Stimulated activated memory B cell treated with anti-CD40 and anti-IgM and Interleukin-4, amounts not matched to agents 10 μg/mL and 1 μg/mL and 100 μg/mL, for 72 hours (primary cell): ENCODE results near the gene PCBP3.
A peak's percentile ranks its signal among the peaks of the same experiment; 100 is the strongest.
"Not testable (repeated sequence)": the region's sequence is repeated elsewhere in the genome, so short reads cannot be mapped to it uniquely, and the experiment has no call there.

ENCODE experiments used
- ATAC-seq: fragments of 150-1000 bp; cut with Tn5 transposase; 2 replicates; pipeline ENCODE4 v1.10.0; 2021
- H3K27ac Mint-ChIP-seq: one replicate; pipeline ENCODE4 v1.8.0; 2022; ENCODE audit warnings: mild to moderate bottlenecking, mixed read lengths
- H3K27me3 Mint-ChIP-seq: one replicate; pipeline ENCODE4 v1.8.0; 2022; ENCODE audit warnings: mixed read lengths
- H3K36me3 Mint-ChIP-seq: one replicate; pipeline ENCODE4 v1.8.0; 2022; ENCODE audit warnings: mixed read lengths
- H3K4me1 Mint-ChIP-seq: one replicate; pipeline ENCODE4 v1.8.0; 2022; ENCODE audit warnings: mixed read lengths
- H3K4me3 Mint-ChIP-seq: one replicate; pipeline ENCODE4 v1.8.0; 2022; ENCODE audit warnings: mild to moderate bottlenecking, moderate library complexity, mixed read lengths
- H3K9me3 Mint-ChIP-seq: one replicate; pipeline ENCODE4 v1.8.0; 2022; ENCODE audit warnings: mixed read lengths

PCBP3 gene

DNA sequence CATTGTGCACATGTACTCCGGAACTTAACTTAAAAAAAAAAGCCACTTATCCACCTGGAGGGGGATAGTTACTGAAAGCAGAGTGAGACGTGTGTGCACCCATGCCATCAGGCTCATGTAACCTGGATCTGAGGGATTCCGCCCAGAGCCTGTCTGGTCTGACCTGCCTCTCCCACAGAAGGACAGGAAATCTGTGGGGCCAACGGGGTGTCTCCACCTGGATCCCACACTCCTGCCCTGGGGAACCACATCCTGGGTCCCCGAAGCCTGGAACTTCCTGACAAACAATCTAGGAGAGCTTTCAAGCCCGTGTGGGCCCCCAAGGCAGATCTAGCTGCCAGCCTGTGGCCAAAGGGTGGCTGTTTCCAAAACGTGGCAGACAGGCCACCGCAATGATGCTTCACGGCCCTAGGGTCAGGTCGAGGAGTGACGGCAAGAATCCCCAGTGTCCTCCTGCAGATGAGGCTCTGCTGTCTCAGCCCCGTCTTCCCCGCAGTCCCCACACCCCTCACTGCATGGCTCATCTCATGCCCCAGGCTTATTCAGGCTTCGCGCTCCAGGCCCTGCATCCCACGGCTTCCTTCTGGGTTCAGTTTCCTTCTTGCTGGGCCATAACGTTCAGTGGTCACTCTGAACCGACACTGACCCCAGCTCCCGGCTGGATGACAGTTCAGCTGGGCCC lies 21.0 kb upstream of the PCBP3 start:
- H3K9me3 Mint-ChIP-seq: peaks cover 7% of the 10 kb centered on the region
- no peak for ATAC-seq
- H3K36me3 Mint-ChIP-seq: peaks cover 4% of the 10 kb centered on the region
- H3K27me3 Mint-ChIP-seq: peaks cover 10% of the 10 kb centered on the region
- H3K27ac Mint-ChIP-seq: no peak overlapping the region
- H3K4me1 Mint-ChIP-seq: peaks cover 2% of the 10 kb centered on the region
- no peak overlapping the region for H3K4me3 Mint-ChIP-seq

- no peaks in the 10 kb centered on the region for H3K4me1 Mint-ChIP-seq
- H3K27ac Mint-ChIP-seq: no peak overlapping the region
- no peak for ATAC-seq
- peaks cover 4% of the 10 kb centered on the region for H3K36me3 Mint-ChIP-seq
- no peak overlapping the region for H3K4me3 Mint-ChIP-seq
- H3K9me3 Mint-ChIP-seq: peaks cover 7% of the 10 kb centered on the region
- H3K27me3 Mint-ChIP-seq: peaks cover 10% of the 10 kb centered on the region
Observed at GRCh38 chr21:45623436-45623835, 20.1 kb upstream of the PCBP3 start.

GRCh38 chr21:45626127-45626526 lies 17.4 kb upstream of the PCBP3 start:
- H3K4me1 Mint-ChIP-seq, H3K36me3 Mint-ChIP-seq, H3K27me3 Mint-ChIP-seq, H3K9me3 Mint-ChIP-seq, H3K4me3 Mint-ChIP-seq, ATAC-seq, H3K27ac Mint-ChIP-seq: not testable (repeated sequence)

GRCh38 chr21:45629046-45629981 lies 14.2 kb upstream of the PCBP3 start:
- H3K27me3 Mint-ChIP-seq: peaks cover 6% of the 10 kb centered on the region
- H3K36me3 Mint-ChIP-seq: no peaks in the 10 kb centered on the region
- ATAC-seq: no peak
- H3K4me3 Mint-ChIP-seq: no peak overlapping the region
- H3K4me1 Mint-ChIP-seq: peaks cover 5% of the 10 kb centered on the region
- no peak overlapping the region for H3K27ac Mint-ChIP-seq
- H3K9me3 Mint-ChIP-seq: peaks cover 4% of the 10 kb centered on the region

- ATAC-seq: no peak
- no peaks in the 10 kb centered on the region for H3K9me3 Mint-ChIP-seq
- no peak overlapping the region for H3K27ac Mint-ChIP-seq
- H3K4me1 Mint-ChIP-seq: peaks cover 5% of the 10 kb centered on the region
- peaks cover 6% of the 10 kb centered on the region for H3K27me3 Mint-ChIP-seq
- H3K36me3 Mint-ChIP-seq: no peaks in the 10 kb centered on the region
- H3K4me3 Mint-ChIP-seq: no peak overlapping the region
Observed at GRCh38 chr21:45630066-45630694, 13.3 kb upstream of the PCBP3 start.

GRCh38 chr21:45630876-45631275 lies 12.6 kb upstream of the PCBP3 start:
- H3K36me3 Mint-ChIP-seq: no peaks in the 10 kb centered on the region
- no peak overlapping the region for H3K27ac Mint-ChIP-seq
- H3K9me3 Mint-ChIP-seq: no peaks in the 10 kb centered on the region
- H3K4me3 Mint-ChIP-seq: no peak overlapping the region
- peaks cover 5% of the 10 kb centered on the region for H3K4me1 Mint-ChIP-seq
- no peak for ATAC-seq
- peaks cover 6% of the 10 kb centered on the region for H3K27me3 Mint-ChIP-seq

DNA sequence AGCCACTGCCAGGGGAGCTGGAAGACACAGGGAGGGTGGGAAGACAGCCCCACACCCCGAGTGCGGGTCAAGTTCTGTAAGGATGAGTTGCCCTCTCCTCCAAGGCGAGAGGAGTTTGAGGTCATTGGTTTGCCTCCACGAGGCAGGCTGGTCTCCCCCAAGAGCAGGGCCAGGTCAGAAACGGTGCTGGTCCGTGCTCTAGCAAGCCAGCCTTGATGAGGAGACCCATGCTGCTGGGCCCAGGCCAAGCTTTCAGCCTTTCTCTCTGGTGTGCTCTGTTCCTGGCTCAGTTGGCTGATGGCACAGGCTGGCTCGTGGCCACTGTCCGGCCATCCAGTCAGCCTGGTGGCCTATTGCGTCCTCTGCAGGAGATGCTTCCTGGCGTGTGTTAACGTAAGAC lies 12.0 kb upstream of the PCBP3 start:
- Mint-ChIP-seq H3K4me3 (no peak overlapping the region), H3K27ac (no peak overlapping the region), H3K27me3 (peaks cover 6% of the 10 kb centered on the region), H3K9me3 (no peaks in the 10 kb centered on the region), H3K4me1 (peaks cover 5% of the 10 kb centered on the region), H3K36me3 (no peaks in the 10 kb centered on the region)
- no peak for ATAC-seq

GRCh38 chr21:45632160-45632559 lies 11.4 kb upstream of the PCBP3 start:
- peaks cover 6% of the 10 kb centered on the region for H3K27me3 Mint-ChIP-seq
- no peak overlapping the region for H3K27ac Mint-ChIP-seq
- H3K4me1 Mint-ChIP-seq: peaks cover 5% of the 10 kb centered on the region
- peak; percentile 75 for ATAC-seq
- no peaks in the 10 kb centered on the region for H3K9me3 Mint-ChIP-seq
- no peaks in the 10 kb centered on the region for H3K36me3 Mint-ChIP-seq
- H3K4me3 Mint-ChIP-seq: no peak overlapping the region

DNA sequence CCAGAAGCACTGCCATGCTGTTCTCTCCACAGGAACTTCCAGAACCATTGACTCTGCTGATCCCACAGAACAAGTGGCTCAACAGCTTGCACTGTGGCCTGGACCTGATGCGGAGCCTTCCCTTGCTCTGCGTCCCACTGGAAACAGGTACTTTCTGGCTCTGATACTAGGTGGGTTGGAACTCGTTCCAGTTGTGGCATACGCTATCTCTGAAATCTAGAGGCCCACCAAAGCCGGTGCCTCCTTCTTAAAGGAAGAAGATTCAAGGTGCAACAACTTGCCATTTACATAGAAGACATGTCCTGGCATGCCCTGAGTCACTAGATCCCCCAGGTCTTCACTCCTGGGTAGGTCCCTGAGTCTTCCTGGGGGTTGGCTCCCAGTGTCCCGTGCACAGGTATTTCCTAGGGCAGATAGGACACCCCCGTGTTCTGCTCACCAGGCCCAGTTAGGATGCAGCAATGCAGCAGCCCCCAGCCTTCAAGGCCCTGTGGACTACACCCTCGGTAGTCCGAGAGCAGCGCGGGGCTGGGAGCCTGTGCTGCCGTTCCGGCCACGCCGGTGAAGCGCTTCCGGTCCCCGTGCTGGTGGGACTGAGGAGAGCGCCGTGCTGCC lies 10.8 kb upstream of the PCBP3 start:
- Mint-ChIP-seq H3K4me1 (peaks cover 5% of the 10 kb centered on the region), H3K27ac (no peak overlapping the region), H3K36me3 (no peaks in the 10 kb centered on the region), H3K9me3 (no peaks in the 10 kb centered on the region), H3K4me3 (no peak overlapping the region), H3K27me3 (peaks cover 6% of the 10 kb centered on the region)
- no peak for ATAC-seq

- Mint-ChIP-seq H3K27me3 (peaks cover 6% of the 10 kb centered on the region), H3K4me1 (peaks cover 10% of the 10 kb centered on the region), H3K4me3 (no peak overlapping the region), H3K27ac (no peak overlapping the region), H3K9me3 (no peaks in the 10 kb centered on the region), H3K36me3 (no peaks in the 10 kb centered on the region)
- ATAC-seq: no peak
Observed at GRCh38 chr21:45634511-45635183, 8.9 kb upstream of the PCBP3 start.

GRCh38 chr21:45635271-45636151 lies 8.0 kb upstream of the PCBP3 start:
- no peak for ATAC-seq
- Mint-ChIP-seq H3K9me3 (no peaks in the 10 kb centered on the region), H3K36me3 (no peaks in the 10 kb centered on the region), H3K27ac (no peak overlapping the region), H3K4me1 (peaks cover 19% of the 10 kb centered on the region), H3K27me3 (no peaks in the 10 kb centered on the region), H3K4me3 (no peak overlapping the region)

GRCh38 chr21:45636459-45636858 lies 7.1 kb upstream of the PCBP3 start:
- no peak overlapping the region for H3K4me3 Mint-ChIP-seq
- no peaks in the 10 kb centered on the region for H3K9me3 Mint-ChIP-seq
- no peaks in the 10 kb centered on the region for H3K36me3 Mint-ChIP-seq
- no peak overlapping the region for H3K27ac Mint-ChIP-seq
- peaks cover 28% of the 10 kb centered on the region for H3K4me1 Mint-ChIP-seq
- ATAC-seq: no peak
- H3K27me3 Mint-ChIP-seq: no peaks in the 10 kb centered on the region

DNA sequence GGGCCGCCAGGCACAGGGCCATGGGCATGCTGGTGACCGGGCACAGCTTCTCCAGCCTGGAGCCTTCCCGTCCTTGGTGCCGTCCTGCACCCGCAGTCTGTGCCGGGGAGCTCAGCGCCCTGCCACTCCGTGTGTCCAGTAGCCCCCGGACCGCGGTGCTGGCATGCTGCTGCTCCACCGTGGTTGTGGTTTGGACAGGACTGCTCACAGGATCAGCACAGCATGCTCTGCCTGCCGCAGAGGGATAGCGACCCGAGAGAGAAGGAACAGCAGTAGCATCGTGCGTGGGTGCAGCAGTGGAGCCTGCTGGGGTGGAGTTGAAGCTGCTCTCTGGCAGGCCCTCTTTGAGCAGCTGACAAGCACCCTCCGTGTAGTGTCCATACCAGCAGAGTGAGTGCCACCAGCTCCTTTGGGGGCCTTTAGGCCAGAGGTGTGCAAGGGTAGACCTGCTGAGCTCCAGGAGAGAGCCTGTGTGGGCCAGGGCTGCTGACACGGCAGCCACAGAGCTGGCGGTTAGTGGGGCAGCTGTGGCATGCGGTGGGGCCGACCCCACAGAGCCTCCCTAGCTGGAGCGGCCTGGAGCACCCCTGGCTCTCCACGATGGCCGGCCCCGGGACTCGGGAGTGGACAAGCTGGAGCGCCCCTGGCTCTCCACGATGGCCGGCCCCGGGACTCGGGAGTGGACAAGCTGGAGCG lies 6.4 kb upstream of the PCBP3 start:
- H3K27me3 Mint-ChIP-seq: no peaks in the 10 kb centered on the region
- no peaks in the 10 kb centered on the region for H3K9me3 Mint-ChIP-seq
- H3K4me1 Mint-ChIP-seq: peaks cover 28% of the 10 kb centered on the region
- H3K27ac Mint-ChIP-seq: no peak overlapping the region
- no peaks in the 10 kb centered on the region for H3K36me3 Mint-ChIP-seq
- no peak overlapping the region for H3K4me3 Mint-ChIP-seq
- no peak for ATAC-seq

DNA sequence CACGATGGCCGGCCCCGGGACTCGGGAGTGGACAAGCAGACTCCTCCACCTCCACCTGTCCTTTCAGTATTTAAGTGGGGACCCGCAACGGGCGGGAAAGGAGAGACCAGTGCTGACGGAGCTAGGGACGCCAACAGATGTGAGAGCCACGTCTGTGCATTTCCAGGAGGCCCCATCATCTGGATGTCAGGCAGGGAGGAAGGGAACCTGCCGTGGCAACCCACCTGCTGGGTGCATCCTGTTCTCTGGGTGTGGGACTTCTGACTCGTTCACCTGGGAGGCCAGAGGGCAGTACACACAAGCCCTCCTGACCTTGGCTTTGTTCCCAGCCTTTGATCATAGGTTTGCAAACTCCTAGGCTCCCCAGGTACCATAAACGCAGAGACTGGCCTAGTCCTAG lies 5.6 kb upstream of the PCBP3 start:
- no peaks in the 10 kb centered on the region for H3K36me3 Mint-ChIP-seq
- no peak overlapping the region for H3K4me3 Mint-ChIP-seq
- H3K4me1 Mint-ChIP-seq: peaks cover 27% of the 10 kb centered on the region
- no peaks in the 10 kb centered on the region for H3K27me3 Mint-ChIP-seq
- no peaks in the 10 kb centered on the region for H3K9me3 Mint-ChIP-seq
- no peak overlapping the region for H3K27ac Mint-ChIP-seq
- ATAC-seq: no peak
